GM19099 (cell line): ENCODE results near the gene SLC49A3.

Experiments
- POLR2A ChIP-seq: IDR thresholded peaks from 3 replicates; pipeline ENCODE4 v1.6.1; 2011; ENCODE audit warnings: low read depth; ENCODE audit not compliant: insufficient read length; ENCODE audit errors: extremely low read depth

SLC49A3 gene

DNA sequence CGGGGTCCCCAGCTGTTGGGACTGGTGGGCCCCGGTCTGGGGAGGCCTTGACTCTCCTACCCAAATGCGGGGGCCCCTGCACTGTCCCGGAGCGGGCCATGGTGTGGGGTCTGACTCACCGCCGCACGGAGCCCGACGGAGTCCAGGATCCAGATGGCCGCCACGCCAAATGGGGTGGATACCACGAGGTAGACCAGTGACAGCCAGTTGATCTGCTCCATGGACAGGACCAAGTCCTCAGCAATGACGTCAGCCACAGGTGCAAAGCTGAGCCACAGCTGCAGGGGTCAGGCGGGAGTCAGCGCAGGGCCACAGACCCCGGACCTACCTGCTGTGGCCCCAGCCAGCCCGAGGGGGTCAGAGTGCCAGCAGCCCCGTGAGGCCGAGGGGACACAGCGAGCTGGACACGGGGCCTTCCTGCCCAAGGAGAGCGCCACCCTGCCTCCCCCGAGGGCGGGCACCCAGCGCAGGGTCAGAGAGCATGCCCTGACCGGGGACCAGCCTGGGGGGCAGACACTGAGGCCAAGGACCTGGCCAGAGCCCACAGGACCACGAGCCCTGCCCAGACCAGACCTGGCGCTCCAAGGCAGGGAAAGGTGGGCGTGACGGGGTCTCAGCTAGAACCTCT lies 2.4 kb downstream of the SLC49A3 start:
- no peak for TF ChIP-seq POLR2A

DNA sequence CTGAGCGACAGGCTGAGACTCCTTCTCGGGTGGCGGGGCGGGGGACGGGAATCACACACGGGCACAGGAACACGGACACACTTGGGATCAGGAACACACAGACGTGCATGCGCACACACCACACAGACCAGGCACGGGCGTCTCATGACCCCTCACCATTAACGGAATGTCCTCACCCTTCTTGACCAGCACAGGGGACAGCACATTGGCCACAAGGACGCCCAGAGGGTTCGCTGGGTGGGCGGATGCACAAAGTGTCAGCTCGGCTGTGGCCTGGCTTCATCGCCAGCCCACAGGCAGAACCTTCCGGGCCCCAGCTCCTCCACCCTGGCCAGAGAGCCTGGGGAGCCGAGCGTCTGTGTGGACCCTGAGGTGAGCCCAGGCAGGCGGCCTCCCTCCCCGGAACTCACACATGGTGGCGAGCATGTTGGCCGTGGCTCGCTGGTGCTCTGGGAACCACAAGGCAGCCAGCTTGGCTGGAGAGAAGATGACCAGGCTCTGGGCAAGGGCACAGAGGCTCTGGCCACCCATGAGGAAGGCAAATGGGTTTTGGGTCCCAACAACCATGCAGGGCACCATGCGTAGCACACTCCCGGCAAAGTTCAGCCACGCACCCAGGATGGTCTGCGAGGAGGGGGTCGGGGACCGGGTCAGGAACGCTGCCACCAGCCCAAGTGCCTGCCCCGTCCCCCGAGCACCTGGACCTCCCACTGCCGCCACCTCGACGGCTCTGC lies 3.1 kb downstream of the SLC49A3 start:
- TF ChIP-seq POLR2A, result no peak

DNA sequence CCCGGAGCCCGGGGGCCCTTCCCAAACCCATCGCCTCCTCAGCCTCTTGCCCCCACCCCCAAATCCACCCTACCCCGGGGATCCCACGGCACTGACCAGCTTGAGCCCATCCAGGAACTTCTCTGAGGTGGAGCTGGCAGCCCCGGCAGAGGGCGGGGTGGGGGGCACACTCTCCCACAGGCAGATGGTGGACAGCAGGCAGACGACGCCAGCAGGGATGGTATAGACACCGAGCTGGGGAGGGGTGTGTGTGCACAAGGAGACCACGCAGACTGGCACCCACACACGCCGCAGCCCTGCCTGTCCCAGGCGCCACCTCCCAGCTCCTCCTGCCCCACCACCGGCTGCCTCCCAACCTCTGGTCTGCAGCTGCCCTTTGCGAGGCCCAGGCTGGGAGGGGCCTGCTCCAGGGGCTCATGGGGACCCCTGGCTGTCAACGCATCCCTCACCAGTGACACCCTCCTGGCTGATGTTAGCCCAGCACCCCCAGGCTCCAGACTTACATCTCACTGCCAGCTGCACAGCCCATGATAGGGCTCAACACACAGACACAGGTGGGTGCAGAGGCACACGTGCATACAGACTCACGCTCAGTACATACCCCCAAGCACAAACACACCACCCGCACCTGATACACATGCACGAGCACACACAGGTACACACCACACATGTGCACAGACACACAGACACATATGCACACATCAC lies 4.2 kb downstream of the SLC49A3 start:
- TF ChIP-seq POLR2A, result no peak

DNA sequence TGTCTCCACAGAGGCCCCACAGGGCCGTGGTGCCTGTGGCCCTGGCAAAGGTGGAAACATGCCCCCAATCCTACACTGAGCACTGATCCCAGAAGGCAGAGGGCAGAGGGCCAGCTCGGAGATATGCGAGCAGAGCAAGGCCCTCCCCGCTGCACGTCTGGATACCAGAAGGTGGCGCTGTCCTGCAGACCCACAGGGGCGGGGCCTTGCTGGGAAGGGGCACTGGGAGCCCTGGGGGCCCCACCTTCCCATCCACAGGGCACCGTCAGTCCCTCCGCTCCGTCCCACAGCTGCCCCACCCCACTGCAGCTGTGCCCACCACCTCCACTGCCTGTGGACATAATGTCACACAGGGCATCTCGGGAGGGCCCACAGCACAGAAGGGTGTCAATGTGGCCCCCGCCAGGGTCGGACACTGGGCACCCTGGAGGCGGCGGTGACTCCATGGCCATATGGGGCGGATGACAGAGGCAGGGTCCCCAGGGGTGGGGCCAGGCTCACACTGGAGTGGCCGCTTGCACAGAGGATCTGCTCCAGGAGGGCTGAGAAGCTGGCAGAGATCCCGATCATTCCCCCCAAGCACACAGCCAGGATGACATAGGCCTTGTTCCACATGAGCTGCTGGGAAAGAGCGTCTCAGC lies 4.8 kb downstream of the SLC49A3 start:
- TF ChIP-seq POLR2A, result no peak

DNA sequence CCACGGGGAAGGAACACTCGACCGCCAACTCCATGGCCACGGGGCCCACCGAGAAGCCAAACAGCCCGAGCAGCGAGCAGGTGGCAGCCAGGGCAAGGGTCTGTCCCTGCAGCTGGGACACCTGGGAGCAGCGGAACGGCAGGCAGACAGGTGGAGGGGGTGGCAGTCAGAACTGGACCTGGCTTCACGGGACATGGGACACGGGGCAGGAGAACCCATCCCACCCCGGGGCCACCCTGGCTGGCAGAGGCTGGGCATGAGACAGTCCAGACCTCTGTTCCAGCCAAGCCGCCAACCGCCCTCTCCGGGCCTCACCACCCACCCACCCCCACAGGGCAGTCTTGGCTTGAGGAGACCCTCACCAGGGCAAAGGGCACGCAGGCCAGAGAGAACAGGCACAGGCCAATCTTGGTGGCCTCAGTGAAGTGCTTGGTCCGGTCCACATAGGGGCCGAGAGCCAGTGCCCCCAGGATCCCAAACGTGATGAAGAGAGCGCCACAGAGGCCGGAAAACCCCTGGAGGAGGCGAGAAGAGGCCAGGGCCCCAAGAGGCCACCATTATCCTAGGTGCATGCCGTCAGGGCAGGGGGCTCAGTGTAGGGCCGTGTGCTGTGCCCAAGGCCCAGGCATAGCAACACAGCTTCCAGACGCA lies 5.6 kb downstream of the SLC49A3 start:
- no peak for TF ChIP-seq POLR2A

DNA sequence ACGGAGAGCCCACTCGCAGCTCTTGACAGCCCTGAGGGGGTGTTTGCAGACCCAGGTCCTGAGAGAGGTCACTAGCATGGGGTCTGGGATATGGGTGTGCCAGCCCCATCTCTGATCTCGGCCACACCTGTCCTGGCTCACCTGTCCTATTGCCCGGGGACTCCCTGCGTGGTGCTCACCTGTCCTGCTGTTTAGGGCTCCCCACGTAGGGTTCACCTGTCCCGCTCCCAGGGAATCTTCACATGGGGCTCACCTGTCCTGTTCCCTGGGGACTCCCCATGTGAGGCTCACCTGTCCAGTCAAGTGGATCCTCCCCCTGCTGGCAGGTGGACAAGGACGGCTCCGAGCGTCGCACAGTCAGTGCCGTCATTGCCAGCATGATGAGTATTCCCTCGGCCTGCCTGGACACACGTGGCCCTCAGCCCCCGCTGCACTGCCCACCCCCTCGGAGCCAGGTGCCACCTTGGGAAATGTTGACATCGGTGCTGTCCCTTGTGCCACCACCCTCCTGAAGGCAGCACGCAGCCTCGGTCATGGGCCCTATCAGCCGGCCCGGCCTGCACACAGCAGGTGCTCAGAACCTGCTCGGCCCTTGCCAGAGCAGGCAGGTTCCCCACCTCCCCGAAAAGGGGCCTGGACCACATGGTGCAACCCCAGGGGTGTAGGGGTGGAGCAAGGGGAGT lies 6.3 kb downstream of the SLC49A3 start:
- TF ChIP-seq POLR2A, result no peak

DNA sequence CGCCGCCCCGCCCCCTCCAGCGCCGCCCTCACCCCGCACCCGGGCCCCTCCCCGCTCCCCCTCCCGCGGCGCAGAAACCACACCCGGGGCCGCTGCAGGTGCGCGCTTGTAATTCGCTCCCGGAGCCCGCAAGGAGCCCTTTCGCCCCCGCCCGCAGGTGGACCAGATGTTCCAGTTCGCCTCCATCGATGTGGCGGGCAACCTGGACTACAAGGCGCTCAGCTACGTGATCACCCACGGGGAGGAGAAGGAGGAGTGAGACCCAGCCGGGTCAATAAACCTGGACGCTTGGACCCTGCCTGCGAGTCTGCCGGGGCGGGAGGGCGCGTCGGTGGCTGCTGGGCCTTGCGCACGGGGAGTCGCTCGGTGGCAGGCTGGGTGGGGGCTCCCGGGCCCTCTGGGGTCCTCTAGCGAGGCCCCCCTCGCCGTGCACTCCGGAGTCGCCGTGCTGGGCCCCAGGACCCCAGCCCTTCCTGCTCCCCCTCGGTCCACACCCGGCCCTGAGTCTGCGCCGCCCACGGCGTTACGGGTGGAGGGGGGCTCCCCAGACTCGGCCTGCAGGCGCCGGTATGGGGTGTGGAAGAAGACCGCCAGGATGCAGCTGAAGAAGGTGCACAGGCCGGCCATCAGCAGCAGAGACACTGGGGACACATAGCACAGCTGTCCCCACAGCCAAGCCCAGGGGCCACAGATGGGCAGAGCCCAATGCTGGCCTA lies 7.1 kb downstream of the SLC49A3 start:
- TF ChIP-seq POLR2A, result no peak

DNA sequence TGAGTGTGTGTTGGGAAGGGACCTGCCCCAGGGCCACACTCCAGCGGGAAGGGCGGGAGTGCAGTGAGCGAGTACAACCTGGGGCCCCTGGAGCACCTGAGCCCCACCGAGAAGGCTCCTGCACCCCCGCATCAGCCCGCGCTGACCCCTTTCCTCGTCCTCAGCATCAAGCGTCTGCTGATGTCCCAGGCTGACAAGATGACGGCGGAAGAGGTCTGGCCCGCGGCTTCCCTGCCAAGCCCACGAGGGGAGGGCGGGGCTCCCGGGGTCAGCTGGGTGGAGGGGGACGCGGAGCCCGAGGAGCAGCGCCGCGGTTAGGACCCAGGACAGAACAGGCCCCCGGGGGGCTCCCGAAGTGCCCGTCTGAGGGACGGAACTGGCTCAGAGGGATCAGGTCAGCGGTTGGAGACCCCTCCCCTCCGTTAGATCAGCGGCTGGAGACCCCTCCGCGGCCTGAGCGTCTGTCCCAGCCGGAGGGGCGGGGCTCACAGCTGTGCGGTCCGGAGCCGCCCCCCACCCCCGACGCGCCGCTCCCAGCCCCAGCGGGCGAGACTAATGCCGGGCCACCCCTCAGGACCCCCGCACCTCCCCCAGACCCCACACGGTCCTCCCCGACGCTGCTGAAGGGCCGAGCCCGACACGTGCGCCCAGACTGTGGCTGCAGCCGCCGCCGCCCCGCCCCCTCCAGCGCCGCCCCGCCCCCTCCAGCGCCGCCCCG lies 7.9 kb downstream of the SLC49A3 start:
- no peak for TF ChIP-seq POLR2A

DNA sequence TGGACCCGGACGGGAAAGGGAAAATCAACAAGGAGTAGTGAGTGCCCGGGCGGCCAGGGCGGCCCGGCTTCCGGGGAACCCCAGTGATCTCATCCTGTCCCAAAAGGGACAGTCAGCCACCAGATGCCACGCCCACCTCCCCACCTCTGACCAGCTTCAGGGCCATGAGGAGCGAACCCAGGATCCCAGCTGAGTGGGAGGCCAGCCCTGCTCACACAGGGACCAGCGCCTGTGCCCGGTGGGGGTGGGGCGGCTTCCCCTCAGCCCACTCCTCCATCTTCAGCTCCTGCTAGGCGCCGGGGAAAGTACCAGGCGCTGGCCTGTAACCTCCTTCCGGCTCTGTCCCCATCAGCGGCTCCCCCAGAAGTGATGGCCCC lies 8.4 kb downstream of the SLC49A3 start:
- no peak for TF ChIP-seq POLR2A

DNA sequence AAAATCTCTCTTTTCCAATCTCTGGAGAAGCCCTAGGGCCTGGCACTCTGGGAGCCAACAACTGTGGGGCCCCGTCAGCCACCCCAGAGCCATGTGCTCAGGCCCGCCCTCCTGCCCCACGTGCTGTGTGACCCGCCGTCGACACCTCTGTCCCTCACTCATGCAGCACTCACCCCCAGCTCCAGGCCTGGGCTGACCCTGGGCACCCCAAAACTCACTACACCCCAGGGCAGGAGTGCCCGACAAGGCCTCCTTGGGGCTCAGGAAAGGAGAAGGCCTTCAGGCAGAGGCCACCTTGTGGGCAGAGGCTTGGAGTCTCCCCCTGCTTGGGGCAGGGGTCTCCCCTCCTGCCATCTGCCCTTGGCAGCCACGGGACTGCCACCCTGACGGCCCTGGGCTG lies 8.9 kb downstream of the SLC49A3 start:
- TF ChIP-seq POLR2A, result no peak

DNA sequence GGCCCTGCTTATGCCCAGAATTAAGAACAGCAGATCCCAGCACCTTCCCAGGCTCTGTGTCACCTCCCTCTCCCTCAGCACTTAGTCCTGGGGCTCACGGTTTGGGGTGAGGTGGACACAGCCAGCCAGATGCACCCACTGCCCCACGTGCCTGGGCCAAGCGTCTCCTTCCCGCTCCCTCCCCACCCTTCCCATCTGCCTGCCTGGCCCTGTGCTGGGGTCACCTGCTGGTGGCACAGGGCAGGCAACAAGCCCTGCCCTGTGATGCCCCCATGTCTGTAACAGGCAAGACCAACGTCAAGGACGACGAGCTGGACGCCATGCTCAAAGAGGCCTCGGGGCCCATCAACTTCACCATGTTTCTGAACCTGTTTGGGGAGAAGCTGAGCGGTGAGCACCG lies 9.3 kb downstream of the SLC49A3 start:
- no peak for TF ChIP-seq POLR2A

DNA sequence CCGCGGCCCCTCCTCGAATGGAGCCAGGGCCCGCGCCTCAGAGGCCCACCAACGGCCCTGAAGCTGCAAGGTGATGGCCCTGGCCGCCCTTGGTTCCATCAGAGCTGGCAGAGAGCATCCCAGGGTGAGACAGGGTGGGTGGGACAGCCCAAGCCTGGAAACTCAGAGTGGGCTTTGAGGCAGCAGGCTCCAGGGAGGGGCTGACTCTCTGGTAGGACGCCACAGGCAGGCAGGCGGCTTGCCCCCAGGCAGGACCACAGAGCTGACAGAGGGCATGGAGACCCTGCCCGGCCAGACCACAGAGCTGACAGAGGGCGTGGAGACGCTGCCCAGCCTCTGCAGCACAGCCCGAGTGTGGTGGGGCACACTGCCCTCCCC lies 9.9 kb downstream of the SLC49A3 start:
- TF ChIP-seq POLR2A, result no peak

DNA sequence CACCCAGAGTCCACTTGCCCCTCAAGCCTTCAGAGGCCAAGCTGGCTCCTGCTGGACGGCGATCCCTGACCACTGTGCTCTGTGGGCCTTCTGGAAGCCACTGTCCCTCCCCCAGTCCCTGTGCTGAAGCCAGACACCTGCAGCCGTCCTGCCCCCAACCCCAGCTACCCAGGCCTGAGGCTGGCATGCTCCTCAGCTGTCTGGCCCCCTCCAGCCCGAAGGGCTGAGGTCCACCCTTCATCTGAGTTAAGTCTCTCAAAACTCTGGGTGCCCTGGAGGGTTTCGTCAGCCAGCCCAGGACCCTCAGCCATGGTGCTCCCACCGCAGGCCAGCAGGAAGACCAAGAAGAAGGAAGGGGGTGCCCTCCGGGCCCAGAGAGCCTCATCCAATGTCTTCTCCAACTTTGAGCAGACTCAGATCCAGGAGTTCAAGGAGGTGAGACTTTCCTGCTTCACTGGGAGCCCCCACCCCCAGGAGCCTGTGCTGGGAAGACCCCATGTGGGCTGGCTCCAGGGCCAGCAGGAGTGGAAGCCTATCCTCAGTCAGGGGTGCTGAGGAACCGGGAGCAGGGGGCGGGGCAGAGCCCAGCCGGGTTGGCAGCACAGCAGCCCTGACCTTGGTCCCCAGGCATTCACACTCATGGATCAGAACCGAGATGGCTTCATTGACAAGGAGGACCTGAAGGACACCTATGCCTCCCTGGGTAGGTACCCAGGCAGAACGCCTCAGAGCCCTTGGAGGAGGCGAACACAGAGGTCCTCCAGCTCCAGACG lies 10.4 kb downstream of the SLC49A3 start:
- no peak for TF ChIP-seq POLR2A
